Gastroesophageal sphincter (tissue), 3 donors: ENCODE results near the gene DROSHA.
"Not testable (repeated sequence)": the region's sequence is repeated elsewhere in the genome, so short reads cannot be mapped to it uniquely, and the experiment has no call there.

ENCODE experiments used
- CTCF ChIP-seq, 4 experiments: fragments of 200-600 bp in 2 of 4; fragments of 450-650 bp in 2 of 4; sonication (generic) in 1 of 4; IDR thresholded peaks; one replicate each; pipeline ENCODE4 v1.5.1; 2017 to 2019; ENCODE audit warnings: antibody characterized with exemption in 4 of 4, mild to moderate bottlenecking in 2 of 4, moderate library complexity in 2 of 4
- EP300 ChIP-seq: sonication (generic); formaldehyde crosslinking; IDR thresholded peaks from one replicate; pipeline ENCODE4 v1.6.1; 2017; ENCODE audit warnings: antibody characterized with exemption, mild to moderate bottlenecking
- POLR2A ChIP-seq, 2 donors: fragments of 450-650 bp; IDR thresholded peaks; one replicate each; pipeline ENCODE4 v1.6.1; 2017; ENCODE audit warnings: antibody characterized with exemption in 2 of 2, mild to moderate bottlenecking in 2 of 2, moderate library complexity in 1 of 2
- POLR2AphosphoS5 ChIP-seq: sonication (generic); formaldehyde crosslinking; IDR thresholded peaks from one replicate; pipeline ENCODE4 v1.6.1; 2017; ENCODE audit warnings: antibody characterized with exemption

GRCh38 chr5:31549114-31549513, 17.2 kb upstream of the DROSHA start:
- not testable (repeated sequence) for TF ChIP-seq CTCF (IDR thresholded peaks at IDR 0.05); POLR2A (IDR thresholded peaks at IDR 0.05); POLR2AphosphoS5; EP300
